ENCODE measurements around the gene EIF3J.

- no peak for TF ChIP-seq CTCF (conservative IDR thresholded peaks at IDR 0.05; ENCODE audit: low read depth, low read length)
- TF ChIP-seq USF2 (IDR thresholded peaks at IDR 0.05; ENCODE audit: low read depth, low read length) = no peak
- TF ChIP-seq POLR2A (IDR thresholded peaks at IDR 0.05; ENCODE audit: low read depth, low read length) = no peak
- TF ChIP-seq RAD21 (IDR thresholded peaks at IDR 0.05; ENCODE audit: low read length) = no peak
- no peak for TF ChIP-seq MXI1 (IDR thresholded peaks at IDR 0.05; ENCODE audit: borderline replicate concordance, low read depth, low read length)
- no peak for TF ChIP-seq MAZ (IDR thresholded peaks at IDR 0.05; ENCODE audit: borderline replicate concordance, low read depth, low read length)
- no peak for TF ChIP-seq SMC3 (IDR thresholded peaks at IDR 0.05; ENCODE audit: low read depth, low read length)
- TF ChIP-seq ELK1 (IDR thresholded peaks at IDR 0.05; ENCODE audit: borderline replicate concordance, low read depth, low read length) = no peak
- TF ChIP-seq CEBPB (IDR thresholded peaks at IDR 0.05; ENCODE audit: low read depth, low read length) = no peak
- TF ChIP-seq RFX5 (IDR thresholded peaks at IDR 0.05; ENCODE audit: low read depth, low read length) = no peak
- no peak for TF ChIP-seq FOS (IDR thresholded peaks at IDR 0.05; ENCODE audit: low read depth, low read length)
- TF ChIP-seq MAFK (IDR thresholded peaks at IDR 0.05; ENCODE audit: low read depth, low read length) = no peak
Measured at GRCh38 chr15:44500555-44500954, 36.4 kb upstream of the EIF3J start.
